Muscle of leg (tissue), 11 donors: ENCODE results near the gene POLR1G. TPM values are rescaled to one million over a fixed set of nuclear protein-coding genes. Genes with fewer than 3 reads are reported as not detected.

ENCODE experiments used
- DNase-seq: peaks from one replicate; pipeline ENCODE4 v3.0.0; 2013
- H3K27ac ChIP-seq: one replicate; pipeline ENCODE4 v1.5.1; 2013; ENCODE audit warnings: mild to moderate bottlenecking, low read length, control low read depth
- H3K27me3 ChIP-seq: one replicate; pipeline ENCODE4 v1.6.1; 2013; ENCODE audit warnings: low read length; ENCODE audit not compliant: control insufficient read depth, insufficient read depth
- H3K36me3 ChIP-seq: one replicate; pipeline ENCODE4 v1.6.1; 2013; ENCODE audit warnings: low read length; ENCODE audit not compliant: control insufficient read depth, insufficient read depth
- H3K4me1 ChIP-seq: one replicate; pipeline ENCODE4 v1.6.1; 2013; ENCODE audit warnings: low read length; ENCODE audit not compliant: control insufficient read depth, insufficient read depth
- H3K4me3 ChIP-seq: one replicate; pipeline ENCODE4 v1.5.1; 2013; ENCODE audit warnings: low read length, control low read depth
- H3K9me3 ChIP-seq: replicated peaks from 2 replicates; pipeline ENCODE4 v1.6.1; 2013; ENCODE audit warnings: low read depth, low read length; ENCODE audit not compliant: control insufficient read depth
- WGBS: methylation state at CpG from one replicate; pipeline ENCODE4 v1.1.5; 2013; ENCODE audit warnings: missing lambda C conversion rate; ENCODE audit not compliant: insufficient coverage; 5-methylcytosine and 5-hydroxymethylcytosine counted together
- polyA plus RNA-seq, 8 donors: library from polyadenylated mRNA; unstranded; fragments of 120-200 nt; gene quantifications; one replicate each; pipeline versions ENCODE4 v1.2.1 to v1.2.3, GENCODE V29; 2013; ENCODE audit warnings: inconsistent platforms in 1 of 8, low replicate concordance in 1 of 8; ENCODE audit not compliant: insufficient read length in 8 of 8, insufficient read depth in 1 of 8
- total RNA-seq: library from RNA; stranded (reverse); fragments of 120-200 nt; gene quantifications from one replicate; pipeline ENCODE4 v1.2.4, GENCODE V29; 2013

The POLR1G gene
- total and polyA plus RNA-seq, 9 donors, result 4.4 to 8.9 (median 6.8) TPM

- H3K27ac ChIP-seq, result no peak overlapping the region
- no peaks in the 10 kb centered on the region for H3K27me3 ChIP-seq
- peaks cover 16% of the 10 kb centered on the region for H3K4me1 ChIP-seq
- H3K36me3 ChIP-seq, result no peaks in the 10 kb centered on the region
- H3K9me3 ChIP-seq, result no peaks in the 10 kb centered on the region
- no peak overlapping the region for H3K4me3 ChIP-seq
- no peak for DNase-seq
- no CpG with 5 or more reads among the region's 3 CpGs for WGBS
These were observed 30.9 kb downstream of the POLR1G start for GRCh38 chr19:45437328-45437727.

DNA sequence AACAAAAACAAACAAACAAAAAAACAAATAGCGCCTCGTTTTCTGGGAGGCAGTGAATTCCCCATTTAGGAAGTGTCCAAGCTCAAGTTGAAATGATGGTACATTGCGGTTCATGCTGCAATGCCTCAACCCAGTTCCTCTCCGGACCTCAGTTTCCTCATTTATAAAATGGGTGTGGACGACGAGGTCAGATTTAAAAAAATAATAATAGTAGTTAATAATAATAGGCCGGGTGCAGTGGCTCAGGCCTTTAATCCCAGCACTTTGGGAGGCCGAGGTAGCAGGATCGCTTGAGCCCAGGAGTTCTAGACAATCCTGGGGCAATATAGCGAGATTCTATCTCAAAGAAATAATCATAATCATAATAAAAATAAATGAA lies 32.7 kb downstream of the POLR1G start:
- no peak for DNase-seq
- Histone ChIP-seq H3K4me1 (peaks cover 32% of the 10 kb centered on the region), H3K4me3 (peak overlapping the region; percentile 45), H3K27ac (peak overlapping the region; percentile 87), H3K36me3 (no peaks in the 10 kb centered on the region), H3K9me3 (no peaks in the 10 kb centered on the region), H3K27me3 (no peaks in the 10 kb centered on the region)
- no CpG with 5 or more reads among the region's 10 CpGs for WGBS

DNA sequence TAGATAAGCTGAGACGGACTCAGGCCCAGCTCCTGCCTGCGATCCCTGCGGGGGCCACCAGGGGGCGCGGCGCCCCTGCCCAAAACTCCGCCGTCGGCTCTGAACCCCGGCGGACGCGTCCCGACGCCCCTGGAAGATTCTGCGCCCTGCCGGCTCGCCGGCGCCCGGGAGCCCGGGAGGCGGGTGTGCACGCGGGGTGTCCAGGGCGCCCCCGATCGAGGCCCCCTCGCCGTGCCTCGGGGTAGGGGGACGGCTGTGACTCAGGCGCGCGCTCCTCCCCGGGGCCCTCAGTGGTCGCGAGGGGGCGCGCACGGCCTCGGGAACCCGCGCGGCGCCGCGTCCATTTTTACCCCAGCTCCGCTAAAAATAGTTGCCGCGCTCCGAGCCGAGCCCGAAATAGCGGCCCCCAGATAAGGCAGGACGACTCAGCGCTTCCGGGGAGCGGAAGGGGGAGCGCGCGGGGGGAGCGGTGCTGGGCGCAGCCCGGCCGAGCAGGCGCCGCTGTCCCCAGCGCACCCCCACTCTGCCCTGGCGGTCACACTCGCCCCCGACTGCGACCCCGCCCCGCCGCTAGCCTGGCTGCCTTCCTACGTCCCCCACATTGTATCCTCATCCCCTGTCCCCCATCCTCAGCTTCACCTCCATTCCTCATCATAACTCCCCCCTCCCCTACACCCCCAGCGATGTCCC lies 33.3 kb downstream of the POLR1G start:
- Histone ChIP-seq H3K9me3 (no peaks in the 10 kb centered on the region), H3K27me3 (no peaks in the 10 kb centered on the region), H3K36me3 (no peaks in the 10 kb centered on the region), H3K4me1 (peaks cover 36% of the 10 kb centered on the region), H3K4me3 (peak overlapping the region; percentile 45), H3K27ac (peak overlapping the region; percentile 87)
- under 1% methylated on average over 77 of the region's 78 CpGs for WGBS
- DNase-seq, result peak; percentile 94

- Histone ChIP-seq H3K9me3 (no peaks in the 10 kb centered on the region), H3K4me1 (peaks cover 40% of the 10 kb centered on the region), H3K4me3 (peak overlapping the region; percentile 45), H3K27me3 (no peaks in the 10 kb centered on the region), H3K27ac (peak overlapping the region; percentile 87), H3K36me3 (no peaks in the 10 kb centered on the region)
- 53% methylated on average over 3 of the region's 9 CpGs for WGBS
- no peak for DNase-seq
These were observed 33.8 kb downstream of the POLR1G start for GRCh38 chr19:45440259-45440638.

- Histone ChIP-seq H3K27ac (peak overlapping the region; percentile 87), H3K36me3 (no peaks in the 10 kb centered on the region), H3K9me3 (no peaks in the 10 kb centered on the region), H3K4me3 (no peak overlapping the region), H3K4me1 (peaks cover 42% of the 10 kb centered on the region), H3K27me3 (no peaks in the 10 kb centered on the region)
- DNase-seq, result no peak
- WGBS, result 96% methylated on average over 6 of the region's 9 CpGs
These were observed 34.6 kb downstream of the POLR1G start for GRCh38 chr19:45440873-45441654.

GRCh38 chr19:45442408-45442777 lies 35.9 kb downstream of the POLR1G start:
- no peaks in the 10 kb centered on the region for H3K9me3 ChIP-seq
- peak overlapping the region; percentile 98 for H3K27ac ChIP-seq
- DNase-seq, result no peak
- no peaks in the 10 kb centered on the region for H3K36me3 ChIP-seq
- WGBS, result 69% methylated on average over 2 of the region's 2 CpGs
- H3K27me3 ChIP-seq, result no peaks in the 10 kb centered on the region
- peaks cover 47% of the 10 kb centered on the region for H3K4me1 ChIP-seq
- no peak overlapping the region for H3K4me3 ChIP-seq

GRCh38 chr19:45442778-45443461 lies 36.5 kb downstream of the POLR1G start:
- DNase-seq, result peak; percentile 81
- Histone ChIP-seq H3K4me1 (peaks cover 47% of the 10 kb centered on the region), H3K36me3 (no peaks in the 10 kb centered on the region), H3K27ac (peak overlapping the region; percentile 98), H3K4me3 (peak overlapping the region; percentile 62), H3K9me3 (no peaks in the 10 kb centered on the region), H3K27me3 (no peaks in the 10 kb centered on the region)
- WGBS, result 10% methylated on average over 10 of the region's 15 CpGs

GRCh38 chr19:45443462-45444317 lies 37.2 kb downstream of the POLR1G start:
- Histone ChIP-seq H3K36me3 (no peaks in the 10 kb centered on the region), H3K4me3 (peak overlapping the region; percentile 62), H3K9me3 (no peaks in the 10 kb centered on the region), H3K27ac (peak overlapping the region; percentile 98), H3K4me1 (peaks cover 48% of the 10 kb centered on the region), H3K27me3 (no peaks in the 10 kb centered on the region)
- under 1% methylated on average over 44 of the region's 49 CpGs for WGBS
- DNase-seq, result peak; percentile 94

DNA sequence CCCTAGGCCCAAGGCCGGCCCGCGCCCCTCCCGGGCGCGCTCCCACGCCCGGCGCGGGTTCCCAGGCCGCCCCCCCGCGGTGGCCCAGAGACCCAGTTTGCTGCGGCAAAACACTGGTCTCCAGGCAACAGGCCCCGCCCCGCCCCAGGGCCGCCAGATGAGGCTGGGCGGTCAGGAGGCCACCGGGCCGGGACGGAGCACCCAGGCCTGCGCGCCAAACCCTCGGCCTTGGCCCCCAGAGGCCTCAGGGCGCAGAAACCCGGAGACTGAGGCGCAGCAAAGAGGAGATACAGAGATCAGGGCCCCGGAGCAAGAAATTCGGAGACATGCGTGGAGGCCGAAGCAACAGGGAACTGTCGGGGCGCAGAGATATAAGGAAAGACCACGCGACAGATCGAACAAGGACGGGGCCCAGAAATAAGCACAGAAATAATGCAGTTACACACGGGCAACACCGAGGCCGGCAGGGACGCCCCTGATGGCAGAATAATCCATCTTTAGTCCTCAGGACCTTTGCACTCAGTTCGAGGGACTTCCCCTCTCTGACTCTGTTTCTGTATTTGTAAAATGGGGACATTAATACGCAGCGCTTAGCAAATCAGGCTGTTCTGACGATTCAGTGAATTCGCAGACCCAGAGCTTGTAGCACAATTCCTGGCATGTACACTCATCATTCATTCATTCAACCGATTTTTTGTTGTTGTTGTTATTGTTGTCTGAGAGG lies 38.0 kb downstream of the POLR1G start:
- peak; percentile 98 for DNase-seq
- Histone ChIP-seq H3K36me3 (no peaks in the 10 kb centered on the region), H3K9me3 (no peaks in the 10 kb centered on the region), H3K4me3 (peak overlapping the region; percentile 46), H3K4me1 (peaks cover 53% of the 10 kb centered on the region), H3K27me3 (no peaks in the 10 kb centered on the region), H3K27ac (peak overlapping the region; percentile 95)
- 4% methylated on average over 42 of the region's 47 CpGs for WGBS
